Body of pancreas (tissue), 4 donors: ENCODE data around the gene KIF6.

Source experiments
- CTCF ChIP-seq, 7 experiments: fragments of 450-650 bp in 4 of 7; fragments of 200-600 bp in 3 of 7; sonication (generic) in 3 of 7; IDR thresholded peaks; one replicate each; pipeline ENCODE4 v1.5.1; 2016 to 2019; ENCODE audit warnings: antibody characterized with exemption in 7 of 7
- POLR2A ChIP-seq, 3 donors: fragments of 450-650 bp; IDR thresholded peaks; one replicate each; pipeline ENCODE4 v1.6.1; 2016; ENCODE audit warnings: antibody characterized with exemption in 3 of 3, mild to moderate bottlenecking in 2 of 3

GRCh38 chr6:39617520-39617919 is 107.7 kb downstream of the KIF6 start:
- TF ChIP-seq POLR2A (IDR thresholded peaks at IDR 0.05), result no peak
- TF ChIP-seq CTCF (IDR thresholded peaks at IDR 0.05), result no peak
